Stimulated activated effector memory CD8-positive, alpha-beta T cell treated with anti-CD3 and anti-CD28 coated beads, Interleukin-12 subunit alpha, Interleukin-12 subunit beta, amount 100 ng/mL, for 72 hours (primary cell): ENCODE measurements around the gene CAMK2B.

Experiments used
- ATAC-seq: fragments of 150-1000 bp; cut with Tn5 transposase; 2 replicates; pipeline ENCODE4 v1.10.0; 2021
- DNase-seq, 2 donors: peaks; one replicate each; pipeline ENCODE4 v3.0.0; 2021 to 2022; ENCODE audit warnings: low spot score in 2 of 2
- H3K27ac Mint-ChIP-seq: one replicate; pipeline ENCODE4 v1.8.0; 2022; ENCODE audit warnings: mild to moderate bottlenecking, mixed read lengths
- H3K36me3 Mint-ChIP-seq: one replicate; pipeline ENCODE4 v1.8.0; 2022; ENCODE audit warnings: mild to moderate bottlenecking, mixed read lengths
- H3K4me1 Mint-ChIP-seq: one replicate; pipeline ENCODE4 v1.8.0; 2022; ENCODE audit warnings: mixed read lengths
- H3K4me3 Mint-ChIP-seq: one replicate; pipeline ENCODE4 v1.8.0; 2022; ENCODE audit warnings: mild to moderate bottlenecking, mixed read lengths
- H3K9me3 Mint-ChIP-seq: one replicate; pipeline ENCODE4 v1.8.0; 2022; ENCODE audit warnings: mixed read lengths

CAMK2B gene

DNA sequence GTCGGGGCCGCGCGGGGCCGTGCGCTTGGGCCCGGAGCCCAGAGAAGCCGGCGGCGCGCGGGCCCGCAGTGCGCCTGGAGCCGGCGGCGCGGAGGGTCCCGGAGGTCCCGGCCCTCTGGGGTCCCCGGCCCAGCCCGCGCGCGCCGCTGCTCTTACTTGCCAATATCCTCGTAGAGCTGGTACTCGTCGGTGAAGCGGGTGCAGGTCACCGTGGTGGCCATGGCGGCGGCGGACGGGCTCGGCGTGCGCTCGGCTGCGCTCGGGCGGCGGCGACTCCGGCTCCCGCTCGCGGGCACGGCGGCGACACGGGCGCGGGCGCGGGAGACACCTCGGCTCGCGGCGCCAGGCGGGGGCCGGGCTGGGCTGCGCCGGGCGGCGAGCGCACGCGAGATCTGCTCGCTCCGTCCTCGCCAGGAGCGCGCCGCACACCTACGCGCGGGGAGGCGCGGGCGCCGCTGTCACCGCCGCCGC is at the start of gene CAMK2B:
Gene CAMK2B, minus strand, starts transcription at position 394 of the 471 bp plus-strand sequence. Its CDS starts 173 bp downstream, at position 221.
- Mint-ChIP-seq H3K9me3 (no peaks in the 10 kb centered on the region), H3K4me3 (peak within 1 kb of the TSS; percentile 76), H3K27ac (no peak within 1 kb of the TSS), H3K36me3 (no peaks in the 10 kb centered on the region), H3K4me1 (peaks cover 9% of the 10 kb centered on the region)
- DNase-seq (no peak), ATAC-seq (no peak)

DNA sequence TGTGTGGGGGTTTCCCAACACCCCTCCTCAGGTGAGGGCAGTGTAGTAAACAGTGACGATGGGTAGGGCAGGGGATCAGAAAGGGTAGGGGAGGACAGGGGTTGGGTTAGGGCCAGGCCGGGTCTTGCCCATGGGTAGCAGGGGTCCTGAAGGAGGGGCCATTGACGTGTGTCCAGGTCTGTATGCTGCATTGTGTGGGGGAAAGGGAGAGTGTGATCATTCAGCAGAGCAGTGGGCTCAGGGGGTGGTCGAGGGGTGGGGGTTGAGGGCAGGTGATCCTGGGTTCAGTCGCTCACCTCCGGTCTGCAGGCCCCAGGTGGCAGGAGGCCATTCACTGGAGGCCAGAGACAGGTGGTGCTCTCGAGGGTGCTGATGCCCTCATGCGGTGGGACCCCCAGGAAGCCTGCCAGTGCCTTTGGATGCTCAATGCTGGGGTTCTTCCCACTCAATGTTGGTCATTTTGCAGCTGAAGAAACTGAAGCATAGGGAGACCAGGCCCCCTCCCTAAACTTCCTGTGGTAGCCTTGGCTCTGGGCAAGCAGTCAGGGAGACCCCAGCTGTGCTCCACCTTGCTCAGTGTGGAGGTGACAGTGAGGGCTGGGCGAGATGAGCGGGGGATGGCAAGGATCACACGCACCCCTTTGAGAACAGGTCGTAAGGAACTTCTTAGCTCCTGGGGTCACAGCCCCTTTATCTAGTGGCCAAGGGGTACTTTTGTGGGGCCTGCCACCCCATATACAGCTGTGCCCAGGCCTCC is 48.8 kb upstream of the CAMK2B start:
- Mint-ChIP-seq H3K4me1 (peaks cover 27% of the 10 kb centered on the region), H3K4me3 (no peak overlapping the region), H3K9me3 (peaks cover 3% of the 10 kb centered on the region), H3K27ac (peak overlapping the region; percentile 74), H3K36me3 (peaks cover 12% of the 10 kb centered on the region)
- no peak for ATAC-seq
- DNase-seq: no peak

DNA sequence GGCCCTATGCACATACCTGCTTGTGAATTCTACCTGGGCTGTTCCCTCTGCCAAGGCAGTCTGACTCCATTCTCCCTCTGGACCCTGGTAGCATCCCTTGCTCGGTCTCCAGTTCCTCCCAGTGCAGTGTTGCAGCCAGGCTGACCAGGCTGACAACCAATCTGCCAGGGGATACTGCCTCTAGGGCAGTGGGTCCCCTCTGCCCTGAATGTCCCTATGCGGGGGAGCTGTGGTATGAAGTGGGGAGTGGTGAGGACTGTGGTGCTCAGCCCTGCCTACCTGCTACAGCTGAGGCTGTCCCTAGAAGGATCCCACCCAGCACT is 48.0 kb upstream of the CAMK2B start:
- Mint-ChIP-seq H3K27ac (no peak overlapping the region), H3K4me1 (peaks cover 21% of the 10 kb centered on the region)
- no peak for DNase-seq

DNA sequence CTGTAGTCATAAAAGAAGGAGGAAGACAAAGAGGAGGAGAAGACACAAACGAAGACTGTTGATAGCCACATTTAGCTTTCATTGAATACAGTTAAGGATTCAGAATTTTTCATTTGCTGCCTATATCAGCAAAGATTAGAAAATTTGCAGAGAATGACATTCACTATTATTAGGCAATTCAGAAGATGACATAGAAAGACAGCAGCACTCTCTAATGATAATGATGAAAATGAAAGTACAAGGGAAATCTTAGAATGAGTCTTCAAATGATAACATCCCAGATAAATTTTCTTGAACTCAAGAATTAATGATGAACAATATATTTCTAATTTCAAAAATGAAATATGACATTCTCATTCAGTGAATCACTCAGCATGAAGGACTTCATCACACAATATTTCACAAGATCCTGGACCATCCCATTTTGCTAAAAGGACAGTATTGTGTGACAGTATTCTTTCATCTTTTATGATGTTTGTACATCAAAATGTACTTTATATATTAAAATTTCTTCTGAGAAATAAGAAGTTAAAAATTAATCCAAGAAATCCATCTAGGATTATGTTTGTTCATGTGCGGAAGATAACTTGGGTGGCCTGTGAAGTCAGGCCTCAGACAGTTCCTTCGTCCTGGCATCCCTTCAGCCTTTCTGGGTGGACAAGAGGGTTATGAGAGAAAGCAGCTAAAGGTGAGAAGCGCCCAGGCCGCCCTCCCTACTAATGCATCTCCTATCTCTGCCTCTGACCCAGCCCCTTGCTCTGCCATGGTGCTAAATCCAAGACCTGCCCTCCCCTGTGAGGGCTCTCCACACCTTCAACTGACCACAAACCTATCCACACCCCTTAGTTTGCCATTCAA is 47.4 kb upstream of the CAMK2B start:
- no peak for DNase-seq
- ATAC-seq: no peak
- Mint-ChIP-seq H3K4me3 (no peak overlapping the region), H3K9me3 (peaks cover 6% of the 10 kb centered on the region), H3K36me3 (peaks cover 12% of the 10 kb centered on the region), H3K4me1 (peaks cover 21% of the 10 kb centered on the region), H3K27ac (no peak overlapping the region)

More for the DNA sequence above, 48.0 kb upstream of the CAMK2B start:
- H3K9me3 Mint-ChIP-seq: peaks cover 6% of the 10 kb centered on the region
- H3K4me3 Mint-ChIP-seq: no peak overlapping the region
- no peak for ATAC-seq
- peaks cover 12% of the 10 kb centered on the region for H3K36me3 Mint-ChIP-seq

DNA sequence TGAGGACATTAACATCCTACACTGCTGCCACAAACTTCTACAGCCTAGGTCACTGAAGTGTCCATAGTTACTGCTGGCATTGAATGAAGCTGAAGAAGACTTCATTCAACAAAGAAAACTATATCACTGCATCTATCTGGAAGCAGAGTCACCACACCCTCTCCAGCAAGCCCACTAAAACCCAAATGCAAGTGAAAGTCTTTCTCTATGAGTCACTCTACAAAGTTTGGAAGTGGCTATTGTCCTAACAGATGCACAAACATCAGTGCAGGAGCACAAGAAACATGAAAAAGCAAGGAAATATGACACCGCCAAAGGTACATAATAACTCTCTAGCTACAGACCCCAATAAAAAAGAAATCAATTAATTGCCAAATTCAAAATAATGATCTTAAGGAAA is 43.5 kb upstream of the CAMK2B start:
- Mint-ChIP-seq H3K4me3 (no peak overlapping the region), H3K4me1 (peaks cover 5% of the 10 kb centered on the region), H3K36me3 (no peaks in the 10 kb centered on the region), H3K27ac (no peak overlapping the region), H3K9me3 (peaks cover 6% of the 10 kb centered on the region)
- DNase-seq (no peak), ATAC-seq (no peak)

DNA sequence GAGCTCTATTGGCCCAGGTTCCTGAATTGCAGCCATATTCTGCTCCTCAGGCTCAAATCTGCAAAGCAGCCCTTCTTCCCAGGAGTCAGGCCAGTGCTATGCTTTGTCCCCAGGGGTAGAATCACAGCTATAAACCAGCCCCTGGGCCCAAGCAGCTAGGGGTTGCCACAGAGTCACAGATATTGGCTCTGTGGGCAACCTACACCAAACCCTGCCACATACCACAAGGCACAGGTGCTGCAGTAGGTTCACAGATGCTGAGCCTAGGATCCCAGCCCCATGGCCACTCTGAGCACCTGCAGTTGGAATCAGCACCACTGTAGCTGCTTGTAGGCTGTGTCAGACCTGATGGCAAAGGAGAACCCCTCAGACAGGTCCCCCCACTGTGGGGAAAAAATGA is 43.1 kb upstream of the CAMK2B start:
- Mint-ChIP-seq H3K9me3 (peaks cover 6% of the 10 kb centered on the region), H3K36me3 (no peaks in the 10 kb centered on the region), H3K27ac (no peak overlapping the region), H3K4me1 (peaks cover 4% of the 10 kb centered on the region), H3K4me3 (no peak overlapping the region)
- ATAC-seq (no peak), DNase-seq (no peak)

DNA sequence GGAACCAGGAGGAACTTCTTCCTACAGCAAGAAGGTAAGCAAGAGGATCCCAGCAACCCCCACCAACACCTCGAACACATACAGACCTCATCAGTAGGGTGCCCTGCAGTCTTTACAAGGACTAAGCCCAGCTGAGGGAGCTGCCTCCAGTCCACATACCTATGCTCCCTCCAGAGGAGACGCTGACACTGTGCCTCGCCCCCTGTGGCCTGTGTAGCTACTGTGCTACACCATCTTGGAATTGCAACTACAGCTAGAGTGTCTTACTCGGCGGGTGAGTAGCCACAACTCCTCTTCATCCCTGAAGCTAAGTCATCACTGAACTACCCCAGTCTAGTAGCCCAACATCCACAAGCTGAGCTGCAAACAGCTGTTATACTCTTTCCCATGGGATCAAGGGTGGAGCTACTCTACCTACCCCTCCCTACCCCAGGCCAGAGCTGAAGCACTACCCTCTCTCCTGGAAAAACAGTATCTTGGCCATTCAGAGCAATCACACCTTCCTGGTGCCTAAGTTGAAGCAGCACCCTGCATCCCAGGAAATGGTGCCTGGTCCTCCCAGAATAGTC is 42.2 kb upstream of the CAMK2B start:
- DNase-seq (no peak), ATAC-seq (no peak)
- no peaks in the 10 kb centered on the region for H3K36me3 Mint-ChIP-seq
- H3K9me3 Mint-ChIP-seq: peaks cover 6% of the 10 kb centered on the region
- no peaks in the 10 kb centered on the region for H3K4me1 Mint-ChIP-seq
- no peak overlapping the region for H3K4me3 Mint-ChIP-seq
- no peak overlapping the region for H3K27ac Mint-ChIP-seq

DNA sequence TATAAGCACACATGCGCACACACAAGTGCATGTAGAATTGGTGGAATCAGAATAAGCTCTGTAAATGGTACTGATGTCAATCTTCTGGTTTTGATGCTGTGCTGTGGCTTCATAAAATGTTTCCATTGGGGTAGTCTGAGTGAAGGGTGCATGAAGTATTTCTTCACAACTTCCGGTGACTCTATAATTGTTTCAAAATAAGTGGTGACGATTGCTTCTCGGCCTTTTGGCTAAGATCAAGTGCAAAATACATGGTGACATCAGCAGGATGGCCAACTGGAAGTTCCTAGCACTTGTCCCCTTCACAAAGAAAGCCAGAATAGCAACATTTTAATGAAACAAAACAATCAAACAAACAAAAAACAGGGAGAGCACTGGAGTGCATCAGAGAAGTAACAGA is 41.6 kb upstream of the CAMK2B start:
- Mint-ChIP-seq H3K9me3 (peaks cover 6% of the 10 kb centered on the region), H3K4me3 (no peak overlapping the region), H3K4me1 (no peaks in the 10 kb centered on the region), H3K27ac (no peak overlapping the region), H3K36me3 (no peaks in the 10 kb centered on the region)
- ATAC-seq (no peak), DNase-seq (no peak)

DNA sequence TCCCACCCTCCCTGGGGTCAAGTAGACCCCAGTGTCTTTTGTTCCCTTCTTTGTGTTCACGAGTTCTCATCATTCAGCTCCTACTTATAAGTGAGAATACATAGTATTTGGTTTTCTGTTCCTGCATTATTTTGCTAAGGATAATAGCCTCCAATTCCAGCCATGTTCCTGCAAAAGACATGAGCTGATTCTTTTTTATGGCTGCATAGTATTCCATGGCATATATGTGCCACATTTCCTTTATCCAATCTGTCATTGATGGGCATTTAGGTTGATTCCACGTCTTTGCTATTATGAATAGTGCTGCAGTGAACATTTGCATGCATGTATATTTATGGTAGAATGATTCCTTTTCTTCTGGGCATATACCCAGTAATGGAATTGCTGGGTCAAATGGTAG is 28.3 kb upstream of the CAMK2B start:
- Mint-ChIP-seq H3K36me3 (no peaks in the 10 kb centered on the region), H3K9me3 (no peaks in the 10 kb centered on the region), H3K4me3 (no peak overlapping the region), H3K4me1 (no peaks in the 10 kb centered on the region), H3K27ac (no peak overlapping the region)
- ATAC-seq: no peak
- no peak for DNase-seq

DNA sequence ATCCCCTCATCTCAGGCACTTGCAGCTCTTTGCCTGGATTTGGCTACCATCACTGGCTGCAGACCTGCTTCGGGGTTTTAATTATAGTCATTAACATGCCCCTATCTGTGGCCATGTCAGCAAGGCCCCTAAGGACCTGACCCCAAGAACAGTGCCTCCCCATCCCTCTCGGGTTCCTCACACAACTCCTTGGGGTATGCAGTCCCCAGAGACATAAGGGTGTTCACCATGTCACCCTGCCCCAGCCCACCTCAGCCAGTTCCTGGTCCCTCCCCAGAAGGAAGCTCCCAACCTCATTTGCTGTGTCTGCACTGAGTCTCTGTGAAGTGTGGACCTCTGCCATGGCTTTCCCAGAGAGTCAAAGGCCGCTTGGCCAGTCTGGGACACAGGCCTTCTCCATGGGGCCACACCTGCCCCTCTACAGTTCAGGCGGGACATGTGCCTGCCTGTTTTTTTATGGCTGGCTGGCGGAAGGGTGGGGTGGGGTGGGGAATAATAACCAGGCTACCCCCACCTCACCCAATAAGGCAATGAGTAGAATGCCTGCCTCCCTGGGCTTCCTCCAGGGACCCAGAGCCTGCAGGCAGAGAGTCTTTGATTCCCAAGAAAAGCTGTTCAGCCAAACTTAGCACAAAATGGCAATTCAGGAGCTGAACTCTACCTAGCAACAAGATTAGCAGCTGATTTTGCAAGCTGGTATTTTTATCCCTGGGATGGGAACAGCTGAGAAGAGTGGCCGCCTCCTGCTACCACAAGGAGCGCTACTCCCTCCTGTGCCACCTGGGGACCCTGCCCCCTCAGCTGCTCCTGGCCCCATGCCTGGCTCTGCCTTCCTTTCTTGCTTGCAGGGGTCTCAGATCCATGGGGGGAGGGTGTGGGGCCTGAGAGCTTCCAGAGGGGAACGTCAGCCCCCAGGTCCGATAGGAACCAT is 23.7 kb upstream of the CAMK2B start:
- ATAC-seq: no peak

DNA sequence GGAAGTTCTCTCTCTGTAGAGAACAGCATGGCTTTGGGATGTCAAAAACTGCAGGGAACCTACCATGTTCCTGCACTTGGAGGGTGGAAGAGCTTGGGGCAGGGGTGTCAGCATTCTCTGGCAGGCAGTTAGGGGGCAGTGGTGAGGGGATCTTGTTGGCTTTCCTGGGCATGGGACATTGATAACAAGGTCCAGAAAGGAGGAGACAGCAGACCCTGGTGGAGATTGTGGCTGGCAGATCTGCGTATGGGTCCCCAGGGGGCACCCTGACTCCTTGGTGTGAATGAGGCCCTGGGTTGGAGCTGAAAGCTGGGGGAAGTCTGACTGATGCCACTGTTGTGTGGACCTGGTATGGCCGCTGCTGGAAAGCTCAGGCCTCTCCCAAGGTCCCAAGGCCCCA is 22.9 kb upstream of the CAMK2B start:
- no peak for DNase-seq
- peak; percentile 62 for ATAC-seq
- H3K9me3 Mint-ChIP-seq: no peaks in the 10 kb centered on the region
- H3K27ac Mint-ChIP-seq: no peak overlapping the region
- H3K36me3 Mint-ChIP-seq: no peaks in the 10 kb centered on the region
- no peaks in the 10 kb centered on the region for H3K4me1 Mint-ChIP-seq
- H3K4me3 Mint-ChIP-seq: no peak overlapping the region

More for the DNA sequence above, 23.7 kb upstream of the CAMK2B start:
- Mint-ChIP-seq H3K9me3 (no peaks in the 10 kb centered on the region), H3K4me1 (no peaks in the 10 kb centered on the region), H3K36me3 (no peaks in the 10 kb centered on the region), H3K27ac (no peak overlapping the region), H3K4me3 (no peak overlapping the region)
- no peak for DNase-seq

DNA sequence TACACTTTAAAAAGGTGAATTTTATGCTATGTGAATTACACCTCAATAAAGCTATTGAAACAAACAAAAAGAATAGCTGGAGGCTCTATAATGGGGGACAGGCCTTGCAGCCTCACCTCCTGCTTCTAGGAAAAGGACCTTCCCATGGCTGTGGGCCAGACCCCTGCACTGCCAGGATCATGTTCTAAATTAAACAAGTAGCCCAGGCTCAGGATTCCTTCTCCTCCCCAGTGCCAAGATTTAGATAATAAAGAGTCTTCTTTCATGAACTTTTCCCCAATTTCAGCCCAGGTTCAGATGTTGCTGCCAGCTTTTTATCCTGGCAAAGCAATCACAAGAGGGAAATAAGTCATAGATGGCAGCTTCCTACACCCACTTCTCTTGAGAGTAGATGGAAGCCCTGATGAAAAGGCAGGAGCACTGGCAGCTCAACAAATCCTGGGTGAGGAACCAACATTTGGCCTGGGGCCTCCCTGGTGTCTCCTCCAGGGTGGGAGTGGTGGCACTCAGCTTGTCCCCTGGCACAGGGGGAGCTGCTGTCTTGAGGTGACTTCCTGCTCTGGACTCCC is 22.2 kb upstream of the CAMK2B start:
- no peaks in the 10 kb centered on the region for H3K36me3 Mint-ChIP-seq
- no peak overlapping the region for H3K4me3 Mint-ChIP-seq
- no peaks in the 10 kb centered on the region for H3K4me1 Mint-ChIP-seq
- H3K9me3 Mint-ChIP-seq: no peaks in the 10 kb centered on the region
- DNase-seq (no peak), ATAC-seq (no peak)
- H3K27ac Mint-ChIP-seq: no peak overlapping the region

DNA sequence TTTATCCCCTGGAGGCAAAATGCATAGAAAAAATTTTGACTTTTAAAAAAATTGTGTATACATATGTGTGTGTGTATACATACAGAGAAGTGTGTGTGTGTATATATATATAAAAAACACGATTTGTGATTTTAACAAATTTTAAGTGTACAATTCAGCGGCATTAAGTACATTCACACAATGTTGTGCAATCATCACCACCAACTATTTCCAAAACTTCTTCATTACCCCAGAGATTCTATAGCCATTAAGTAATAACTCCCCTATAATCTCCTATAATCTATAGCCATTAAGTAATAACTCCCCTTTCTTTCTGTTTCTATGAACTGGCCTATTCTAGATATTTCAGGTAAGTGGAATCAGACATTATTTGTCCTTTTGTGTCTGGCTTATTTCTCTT is 20.7 kb upstream of the CAMK2B start:
- Mint-ChIP-seq H3K4me3 (no peak overlapping the region), H3K9me3 (no peaks in the 10 kb centered on the region), H3K36me3 (no peaks in the 10 kb centered on the region), H3K27ac (no peak overlapping the region), H3K4me1 (no peaks in the 10 kb centered on the region)
- DNase-seq: no peak
- no peak for ATAC-seq

DNA sequence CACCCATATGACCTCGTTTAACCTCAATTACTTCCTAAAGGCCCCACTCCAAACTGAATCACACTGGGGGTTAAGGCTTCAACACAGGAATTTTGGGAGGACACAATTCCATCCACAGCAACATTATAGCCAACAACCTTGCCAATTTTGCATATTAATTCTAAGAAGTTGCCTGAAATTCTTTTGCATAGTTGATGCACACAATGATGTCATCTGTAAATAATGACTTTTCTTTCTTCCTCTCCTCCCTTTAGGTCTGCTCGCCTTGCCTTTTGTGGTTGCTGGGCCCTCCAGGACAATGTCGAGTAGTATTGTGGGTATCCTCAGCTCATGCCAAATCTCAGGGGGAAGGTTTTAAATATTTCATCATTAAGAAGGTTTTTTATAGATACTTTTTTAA is 16.0 kb upstream of the CAMK2B start:
- DNase-seq (no peak), ATAC-seq (no peak)
- Mint-ChIP-seq H3K36me3 (no peaks in the 10 kb centered on the region), H3K4me1 (no peaks in the 10 kb centered on the region), H3K27ac (no peak overlapping the region), H3K9me3 (peaks cover 9% of the 10 kb centered on the region), H3K4me3 (no peak overlapping the region)

DNA sequence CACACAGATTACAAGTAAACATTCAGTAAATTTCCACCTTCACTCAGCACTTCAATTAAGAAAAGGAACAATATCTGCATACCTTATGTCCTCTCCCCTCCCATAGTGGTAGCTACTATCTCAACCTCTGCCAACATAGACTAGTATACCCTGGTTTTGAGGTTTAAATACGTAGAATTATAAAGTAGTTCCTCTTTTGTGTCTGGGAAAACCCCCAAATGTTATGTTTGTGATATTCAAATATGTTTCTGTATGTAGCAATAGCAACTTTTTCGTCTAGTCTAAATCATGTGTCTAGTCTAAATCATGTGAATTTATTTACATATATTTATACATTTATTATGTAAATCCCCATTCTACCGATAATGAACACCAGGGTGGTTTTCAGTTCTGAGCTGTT is 13.2 kb upstream of the CAMK2B start:
- no peak for DNase-seq
- Mint-ChIP-seq H3K4me1 (no peaks in the 10 kb centered on the region), H3K4me3 (no peak overlapping the region), H3K27ac (no peak overlapping the region), H3K36me3 (no peaks in the 10 kb centered on the region), H3K9me3 (peaks cover 13% of the 10 kb centered on the region)
- ATAC-seq: no peak
